IMR-90 (cell line): Measurements from ENCODE around the gene PTPRK. TPM values are rescaled to one million over a fixed set of nuclear protein-coding genes. Genes with fewer than 3 reads are reported as not detected.

Source experiments
- ATAC-seq: fragments of 200-7000 bp; cut with Tn5 transposase; 2 replicates; pipeline ENCODE4 v1.9.1; 2020; ENCODE audit warnings: low read depth, mild to moderate bottlenecking, moderate library complexity
- BruUV-seq: library from RNA; stranded (reverse); fragments of 400-500 nt; replicated peaks from 2 replicates; lab custom pipeline; 2021; lab: Mats Ljungman, UMichigan
- CTCF ChIA-PET: fragments of 300-600 bp; formaldehyde crosslinking; extraction: SDS; loops from one replicate; lab custom pipeline; 2021; ENCODE audit warnings: antibody characterized with exemption; lab: Yijun Ruan, JAX
- POLR2A ChIA-PET: fragments of 300-600 bp; sonication (Branson Sonifier 250); formaldehyde crosslinking; loops from one replicate; lab custom pipeline; 2022; ENCODE audit warnings: antibody characterized with exemption; ENCODE audit not compliant: unreplicated experiment; lab: Charles Lee
- DNase-seq: peaks from one replicate; pipeline ENCODE4 v3.0.0; 2013
- H2AFZ ChIP-seq: replicated peaks from 2 replicates; pipeline ENCODE3; 2013; ENCODE audit warnings: low read length, mild to moderate bottlenecking; ENCODE audit not compliant: poor library complexity
- H2AK5ac ChIP-seq: 2 replicates; pipeline ENCODE4 v1.6.1; 2013; ENCODE audit warnings: low read depth, low read length, inconsistent platforms
- H2AK9ac ChIP-seq: replicated peaks from 2 replicates; pipeline ENCODE3; 2013; ENCODE audit warnings: mild to moderate bottlenecking, low read depth, low read length, moderate library complexity; ENCODE audit not compliant: poor library complexity
- H2BK120ac ChIP-seq: 2 replicates; pipeline ENCODE4 v1.6.1; 2013; ENCODE audit warnings: low read depth, low read length, inconsistent platforms
- H2BK15ac ChIP-seq: 3 replicates; pipeline ENCODE4 v1.6.1; 2013; ENCODE audit warnings: low read depth, low read length, inconsistent platforms
- H2BK20ac ChIP-seq: 2 replicates; pipeline ENCODE4 v1.6.1; 2013; ENCODE audit warnings: low read depth, mild to moderate bottlenecking, inconsistent platforms, low read length, moderate library complexity
- H2BK5ac ChIP-seq: 2 replicates; pipeline ENCODE4 v1.6.1; 2013; ENCODE audit warnings: mild to moderate bottlenecking, low read depth, low read length, inconsistent platforms; ENCODE audit not compliant: poor library complexity, severe bottlenecking
- H3K14ac ChIP-seq: replicated peaks from 2 replicates; pipeline ENCODE4 v1.6.1; 2013; ENCODE audit warnings: low read depth, low read length, inconsistent platforms
- H3K18ac ChIP-seq: 2 replicates; pipeline ENCODE4 v1.6.1; 2013; ENCODE audit warnings: low read depth, low read length, control low read depth
- H3K23ac ChIP-seq: 2 replicates; pipeline ENCODE4 v1.6.1; 2013; ENCODE audit warnings: low read depth, low read length, inconsistent platforms
- H3K27ac ChIP-seq: 2 replicates; pipeline ENCODE4 v1.5.1; 2013; ENCODE audit warnings: mild to moderate bottlenecking, control low read depth, low read length; ENCODE audit not compliant: insufficient read depth
- H3K27me3 ChIP-seq: 2 replicates; pipeline ENCODE4 v1.6.1; 2013; ENCODE audit warnings: low read length; ENCODE audit not compliant: control insufficient read depth, insufficient read depth
- H3K36me3 ChIP-seq: 2 replicates; pipeline ENCODE4 v1.6.1; 2013; ENCODE audit warnings: low read length, mixed read lengths; ENCODE audit not compliant: control insufficient read depth, insufficient read depth
- H3K4ac ChIP-seq: 2 replicates; pipeline ENCODE4 v1.6.1; 2013; ENCODE audit warnings: low read depth, low read length, inconsistent platforms
- H3K4me1 ChIP-seq: 2 replicates; pipeline ENCODE4 v1.6.1; 2013; ENCODE audit warnings: low read length, mixed read lengths; ENCODE audit not compliant: control insufficient read depth, insufficient read depth
- H3K4me2 ChIP-seq: 2 replicates; pipeline ENCODE4 v1.6.1; 2013; ENCODE audit warnings: low read depth, mild to moderate bottlenecking, control low read depth, low read length, moderate library complexity
- H3K4me3 ChIP-seq: 2 replicates; pipeline ENCODE4 v1.5.1; 2013; ENCODE audit warnings: low read depth, mild to moderate bottlenecking, control low read depth, low read length, moderate library complexity; ENCODE audit not compliant: insufficient read depth
- H3K56ac ChIP-seq: 2 replicates; pipeline ENCODE4 v1.6.1; 2013; ENCODE audit warnings: low read length, inconsistent platforms; ENCODE audit not compliant: insufficient read depth; ENCODE audit errors: extremely low read depth
- H3K79me1 ChIP-seq, 2 experiments: 2 replicates each; pipeline ENCODE4 v1.6.1; 2013; ENCODE audit warnings: low read length in 2 of 2, inconsistent platforms in 1 of 2, low read depth in 1 of 2
- H3K9ac ChIP-seq: 2 replicates; pipeline ENCODE4 v1.6.1; 2013; ENCODE audit warnings: low read depth, low read length, control low read depth
- H3K9me1 ChIP-seq: 2 replicates; pipeline ENCODE4 v1.6.1; 2013; ENCODE audit warnings: low read length, inconsistent platforms; ENCODE audit not compliant: insufficient read depth
- H3K9me3 ChIP-seq: 2 replicates; pipeline ENCODE4 v1.6.1; 2013; ENCODE audit warnings: low read length; ENCODE audit not compliant: control insufficient read depth, insufficient read depth
- H4K20me1 ChIP-seq: 2 replicates; pipeline ENCODE4 v1.6.1; 2013; ENCODE audit warnings: low read length, inconsistent platforms; ENCODE audit not compliant: insufficient read depth
- H4K5ac ChIP-seq: 2 replicates; pipeline ENCODE4 v1.6.1; 2013; ENCODE audit warnings: mild to moderate bottlenecking, low read depth, low read length, control low read depth
- H4K8ac ChIP-seq, 2 experiments: 2 replicates each; pipeline ENCODE4 v1.6.1; 2013; ENCODE audit warnings: low read depth in 2 of 2, low read length in 2 of 2, control low read depth in 1 of 2, inconsistent platforms in 1 of 2
- H4K91ac ChIP-seq: 2 replicates; pipeline ENCODE4 v1.6.1; 2013; ENCODE audit warnings: low read depth, low read length, inconsistent platforms; ENCODE audit not compliant: insufficient read depth
- MAFK ChIP-seq: IDR thresholded peaks from 2 replicates; pipeline ENCODE4 v1.6.1; 2012; ENCODE audit warnings: low read depth, low read length, improper control_type of control experiment
- MAZ ChIP-seq: IDR thresholded peaks from 2 replicates; pipeline ENCODE4 v1.6.1; 2012; ENCODE audit warnings: low read depth, mild to moderate bottlenecking, low read length, improper control_type of control experiment, moderate library complexity, borderline replicate concordance
- RAD21 ChIP-seq: IDR thresholded peaks from 2 replicates; pipeline ENCODE4 v1.6.1; 2012; ENCODE audit warnings: low read length, improper control_type of control experiment
- WGBS, 2 experiments: methylation state at CpG; one replicate each; pipeline versions ENCODE4 v1.1.5 to v1.1.7; 2013; ENCODE audit warnings: missing lambda C conversion rate in 2 of 2; ENCODE audit not compliant: insufficient read length in 1 of 2; ENCODE audit errors: extremely low coverage in 2 of 2; 5-methylcytosine and 5-hydroxymethylcytosine counted together
- dilution Hi-C: fragments of 300-500 bp; cut with HindIII; formaldehyde crosslinking; loops from one replicate; pipeline ENCODE4 v1.14.3; 2018; ENCODE audit warnings: low sequenced_read_pairs; ENCODE audit not compliant: unreplicated experiment
- in situ Hi-C: fragments of 300-500 bp; cut with MboI; formaldehyde crosslinking; loops from 3 replicates; pipeline ENCODE4 v1.14.3; 2019; ENCODE audit warnings: low sequenced_read_pairs, inconsistent platforms, mixed read lengths
- intact Hi-C: fragments of 100-400 bp; cut with micrococcal nuclease; formaldehyde crosslinking; loops from 2 replicates; pipeline ENCODE4 v1.10.0; 2022
- polyA plus RNA-seq, 3 experiments: library from polyadenylated mRNA; depleted of rRNA; stranded (reverse); fragments of >200 nt; gene quantifications; 2 replicates each; pipeline ENCODE4 v1.2.3, GENCODE V29; 2012; ENCODE audit warnings: low replicate concordance in 1 of 3
- total RNA-seq: library from RNA; depleted of rRNA; stranded (reverse); fragments of >200 nt; gene quantifications from 2 replicates; pipeline ENCODE4 v1.2.3, GENCODE V29; 2012
- TF ChIP-seq, protein P1 (sequence below): fragments of 150-350 bp; IDR thresholded peaks from 2 replicates; pipeline ENCODE4 v1.6.1; 2016; ENCODE audit warnings: low read depth, mild to moderate bottlenecking, low read length, moderate library complexity, borderline replicate concordance

The PTPRK gene
- total and polyA plus RNA-seq, 2 of the 4 experiments (the other 2 are of a cell fraction) = 18.0 to 80.8 TPM

DNA sequence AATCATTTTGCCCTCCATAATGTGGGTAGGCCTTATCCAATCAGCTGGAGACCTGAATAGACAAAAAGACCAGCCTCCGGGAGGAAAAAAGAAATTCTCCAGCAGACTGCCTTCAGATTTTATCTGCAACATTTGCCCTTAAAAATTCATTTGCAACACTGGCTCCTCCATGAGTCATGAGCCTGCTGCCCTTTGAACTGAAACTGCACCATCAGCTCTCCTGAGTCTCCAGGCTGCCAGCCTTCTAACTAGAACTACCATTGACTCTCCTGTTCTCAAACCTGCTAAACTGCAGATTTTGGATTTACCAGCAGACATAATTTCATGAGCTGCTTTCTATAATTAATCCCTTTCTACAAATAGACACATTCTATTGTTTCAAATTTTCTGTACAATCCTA lies 395.7 kb downstream of the PTPRK start:
- H2BK15ac ChIP-seq = no peak overlapping the region
- no peak overlapping the region for H3K9ac ChIP-seq
- H3K9me1 ChIP-seq = no peaks in the 10 kb centered on the region
- ATAC-seq (peak; percentile 42; the same call in 1 of the 2 replicates), DNase-seq (peak; percentile 39)
- no peak overlapping the region for H3K4me2 ChIP-seq
- H3K14ac ChIP-seq = no peak overlapping the region
- H3K36me3 ChIP-seq = no peaks in the 10 kb centered on the region
- no peak overlapping the region for H3K4ac ChIP-seq
- TF ChIP-seq MAFK (peak; percentile 59), RAD21 (no peak), MAZ (no peak)
- TF ChIP-seq, protein P1, sequence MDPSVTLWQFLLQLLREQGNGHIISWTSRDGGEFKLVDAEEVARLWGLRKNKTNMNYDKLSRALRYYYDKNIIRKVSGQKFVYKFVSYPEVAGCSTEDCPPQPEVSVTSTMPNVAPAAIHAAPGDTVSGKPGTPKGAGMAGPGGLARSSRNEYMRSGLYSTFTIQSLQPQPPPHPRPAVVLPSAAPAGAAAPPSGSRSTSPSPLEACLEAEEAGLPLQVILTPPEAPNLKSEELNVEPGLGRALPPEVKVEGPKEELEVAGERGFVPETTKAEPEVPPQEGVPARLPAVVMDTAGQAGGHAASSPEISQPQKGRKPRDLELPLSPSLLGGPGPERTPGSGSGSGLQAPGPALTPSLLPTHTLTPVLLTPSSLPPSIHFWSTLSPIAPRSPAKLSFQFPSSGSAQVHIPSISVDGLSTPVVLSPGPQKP = no peak
- H3K4me1 ChIP-seq = no peaks in the 10 kb centered on the region
- H3K9me3 ChIP-seq = no peaks in the 10 kb centered on the region
- no peak overlapping the region for H2BK5ac ChIP-seq
- H3K23ac ChIP-seq = no peak overlapping the region
- no peak overlapping the region for H4K91ac ChIP-seq
- no peak overlapping the region for H3K56ac ChIP-seq
- H3K18ac ChIP-seq = no peak overlapping the region
- in situ Hi-C loops = no loop called here
- H2AK9ac ChIP-seq = no peak overlapping the region
- H3K79me1 ChIP-seq = peaks cover 0 to 6% of the 10 kb centered on the region in 2 experiments; a peak in 2 of 4 replicates
- H2BK120ac ChIP-seq = no peak overlapping the region
- WGBS, 2 experiments = no CpG with 5 or more reads among the region's 1 CpG
- CTCF ChIA-PET = no interaction called here
- H3K4me3 ChIP-seq = no peak overlapping the region
- intact Hi-C loops = no loop called here
- no TSS peak for BruUV-seq
- no peak overlapping the region for H3K27ac ChIP-seq
- H2AK5ac ChIP-seq = no peak overlapping the region
- H4K20me1 ChIP-seq = no peaks in the 10 kb centered on the region; the same call in 1 of the 2 replicates
- no peak overlapping the region for H2AFZ ChIP-seq
- no peak overlapping the region for H4K8ac ChIP-seq
- no peaks in the 10 kb centered on the region for H3K27me3 ChIP-seq
- POLR2A ChIA-PET = no interaction called here
- dilution Hi-C loops = no loop called here
- H2BK20ac ChIP-seq = no peak overlapping the region
- H4K5ac ChIP-seq = no peak overlapping the region
